Endothelial cell of umbilical vein (primary cell): ENCODE results near the gene PDE8B. TPM values are rescaled to one million over a fixed set of nuclear protein-coding genes. Genes with fewer than 3 reads are reported as not detected.

Experiments used
- BruUV-seq: library from RNA; stranded (reverse); fragments of 400-500 nt; replicated peaks from 2 replicates; lab custom pipeline; 2021; lab: Mats Ljungman, UMichigan
- CTCF ChIA-PET: fragments of 300-600, 350-600 bp; sonication (Branson Sonifier 250); formaldehyde crosslinking; loops from one replicate; lab custom pipeline; 2021; ENCODE audit warnings: antibody characterized with exemption, inconsistent platforms; lab: Charles Lee
- POLR2A ChIA-PET: fragments of 300-600, 350-600 bp; sonication (Branson Sonifier 250); formaldehyde crosslinking; loops from one replicate; lab custom pipeline; 2021; ENCODE audit warnings: antibody characterized with exemption, inconsistent platforms; lab: Charles Lee
- DNase-seq: peaks from one replicate; pipeline ENCODE4 v3.0.0-alpha.2; 2011; ENCODE audit warnings: low read depth, low spot score
- FAIRE-seq: peaks from 2 replicates; lab custom pipeline; 2011; peaks lifted over from hg19 to GRCh38; lab: Jason Lieb, UNC
- H2AFZ ChIP-seq: 2 replicates; pipeline ENCODE4 v1.6.0; 2012; ENCODE audit warnings: low read depth, low read length, control low read depth, inconsistent platforms
- H3K27ac ChIP-seq: 2 replicates; pipeline ENCODE4 v1.5.1; 2011; ENCODE audit warnings: low read depth, mild to moderate bottlenecking, control low read depth, low read length, moderate library complexity; ENCODE audit not compliant: insufficient read depth
- H3K27me3 ChIP-seq, 2 experiments: 2 replicates each; pipeline versions ENCODE4 v1.6.0 to v1.6.1; 2011; ENCODE audit warnings: low read length in 2 of 2, mixed read lengths in 1 of 2; ENCODE audit not compliant: control insufficient read depth in 2 of 2, insufficient read depth in 2 of 2
- H3K36me3 ChIP-seq, 2 experiments: 2 replicates in 1 of 2; 3 replicates in 1 of 2; pipeline ENCODE4 v1.5.1; 2011; ENCODE audit warnings: low read length in 2 of 2, mild to moderate bottlenecking in 1 of 2, moderate library complexity in 1 of 2; ENCODE audit not compliant: control insufficient read depth in 2 of 2, insufficient read depth in 2 of 2; ENCODE audit errors: extremely low read depth in 1 of 2
- H3K4me1 ChIP-seq: 3 replicates; pipeline ENCODE4 v1.5.1; 2011; ENCODE audit warnings: mild to moderate bottlenecking, low read length; ENCODE audit not compliant: control insufficient read depth, insufficient read depth; ENCODE audit errors: extremely low read depth
- H3K4me2 ChIP-seq: 2 replicates; pipeline ENCODE4 v1.6.1; 2011; ENCODE audit warnings: low read length, control low read depth, mixed read lengths; ENCODE audit not compliant: insufficient read depth
- H3K4me3 ChIP-seq, 3 experiments: fragments of 200-600 bp in 1 of 3; sonication (generic), shearing (Covaris generic) in 1 of 3; replicated peaks in 1 of 3; 2 replicates each; pipeline ENCODE4 v1.5.1; 2011 to 2016; ENCODE audit warnings: control low read depth in 3 of 3, low read length in 3 of 3, mild to moderate bottlenecking in 2 of 3, inconsistent platforms in 1 of 3, low read depth in 1 of 3, moderate library complexity in 1 of 3; ENCODE audit not compliant: insufficient read depth in 1 of 3
- H3K79me2 ChIP-seq: 2 replicates; pipeline ENCODE4 v1.6.0; 2012; ENCODE audit warnings: low read length, inconsistent platforms; ENCODE audit not compliant: control insufficient read depth, insufficient read depth
- H3K9ac ChIP-seq: replicated peaks from 2 replicates; pipeline ENCODE3; 2011; ENCODE audit warnings: low read length, control low read depth; ENCODE audit not compliant: insufficient read depth; ENCODE audit errors: extremely low read depth
- H3K9me1 ChIP-seq: replicated peaks from 3 replicates; pipeline ENCODE4 v1.6.0; 2011; ENCODE audit warnings: mild to moderate bottlenecking, low read length; ENCODE audit not compliant: control insufficient read depth, insufficient read depth; ENCODE audit errors: extremely low read depth
- H3K9me3 ChIP-seq: replicated peaks from 2 replicates; pipeline ENCODE4 v1.5.1; 2012; ENCODE audit warnings: low read length, inconsistent platforms; ENCODE audit not compliant: control insufficient read depth, insufficient read depth
- H4K20me1 ChIP-seq: replicated peaks from 2 replicates; pipeline ENCODE3; 2011; ENCODE audit warnings: mild to moderate bottlenecking, low read length; ENCODE audit not compliant: control insufficient read depth, insufficient read depth; ENCODE audit errors: extremely low read depth
- CTCF ChIP-seq, 2 donors: IDR thresholded peaks; 1 replicate in 1 of 2; 2 replicates in 1 of 2; pipeline ENCODE4 v1.5.1; 2011; ENCODE audit warnings: low read length in 2 of 2, mild to moderate bottlenecking in 2 of 2, moderate library complexity in 2 of 2, control low read depth in 1 of 2, inconsistent platforms in 1 of 2, low read depth in 1 of 2; ENCODE audit not compliant: insufficient read depth in 1 of 2; ENCODE audit errors: extremely low read depth in 1 of 2
- EZH2 ChIP-seq: IDR thresholded peaks from 2 replicates; pipeline ENCODE4 v1.6.1; 2012; ENCODE audit warnings: borderline replicate concordance, low read depth, mild to moderate bottlenecking, moderate library complexity, low read length, inconsistent platforms; ENCODE audit not compliant: severe bottlenecking
- FOS ChIP-seq: IDR thresholded peaks from 2 replicates; pipeline ENCODE4 v1.6.1; 2011; ENCODE audit warnings: mild to moderate bottlenecking, low read length, moderate library complexity, borderline replicate concordance; ENCODE audit not compliant: insufficient read depth
- GATA2 ChIP-seq: IDR thresholded peaks from 2 replicates; pipeline ENCODE4 v1.7.0; 2011; ENCODE audit warnings: low read depth, mild to moderate bottlenecking, moderate library complexity, mixed read lengths, low read length; ENCODE audit not compliant: insufficient read length, insufficient read depth
- JUN ChIP-seq: IDR thresholded peaks from 2 replicates; pipeline ENCODE4 v1.6.1; 2011; ENCODE audit warnings: borderline replicate concordance, low read depth; ENCODE audit not compliant: insufficient read length, insufficient read depth
- MAX ChIP-seq: IDR thresholded peaks from 2 replicates; pipeline ENCODE4 v1.6.1; 2011; ENCODE audit not compliant: insufficient read depth, insufficient read length
- MYC ChIP-seq: IDR thresholded peaks from one replicate; pipeline ENCODE4 v1.6.1; 2011; ENCODE audit warnings: mild to moderate bottlenecking, low read depth, low read length
- POLR2A ChIP-seq: IDR thresholded peaks from 2 replicates; pipeline ENCODE4 v1.6.1; 2012; ENCODE audit warnings: low read depth, mild to moderate bottlenecking, control low read depth, low read length
- POLR2AphosphoS5 ChIP-seq: IDR thresholded peaks from 2 replicates; pipeline ENCODE4 v1.6.1; 2012; ENCODE audit warnings: low read depth, mild to moderate bottlenecking, control low read depth, low read length, moderate library complexity; ENCODE audit not compliant: insufficient read depth
- dilution Hi-C: fragments of 300-500 bp; cut with MboI; formaldehyde crosslinking; loops from one replicate; pipeline ENCODE4 v1.15.0; 2019; ENCODE audit warnings: low sequenced_read_pairs; ENCODE audit not compliant: extremely low pct_ligation_motif_present
- intact Hi-C: fragments of 100-400 bp; cut with micrococcal nuclease; formaldehyde crosslinking; loops from one replicate; pipeline ENCODE4 v1.10.0; 2022
- polyA plus RNA-seq, 4 experiments: library from polyadenylated mRNA; depleted of rRNA in 3 of 4; stranded (reverse) in 3 of 4; unstranded in 1 of 4; fragments of >200 nt; gene quantifications; 2 replicates each; pipeline versions ENCODE4 v1.2.1 to v1.2.3, GENCODE V29; 2011 to 2012; ENCODE audit warnings: missing spikeins in 1 of 4
- total RNA-seq: library from RNA; stranded (reverse); gene quantifications from 2 replicates; pipeline ENCODE4 v1.2.3, GENCODE V29; 2021

PDE8B gene
- total and polyA plus RNA-seq, 2 donors (not counting 3 experiments of a cell fraction or from before 2014, with no cell fraction given), result not detected

GRCh38 chr5:77182367-77182766 is 28.1 kb upstream of the PDE8B start:
- no peak overlapping the region for H3K27ac ChIP-seq
- no peaks in the 10 kb centered on the region for H4K20me1 ChIP-seq
- no peak overlapping the region for H2AFZ ChIP-seq
- no peak for DNase-seq
- H3K9me3 ChIP-seq, result no peaks in the 10 kb centered on the region
- H3K4me2 ChIP-seq, result no peak overlapping the region
- H3K9me1 ChIP-seq, result no peaks in the 10 kb centered on the region
- peaks cover 33 to 42% of the 10 kb centered on the region in 2 experiments for H3K27me3 ChIP-seq
- ChIA-PET POLR2A (no interaction called here), CTCF (interaction anchor here (0.7 kb wide), 1 partner anchor 8 kb away, joined by 4 read pairs; no protein-coding TSS in a partner anchor)
- BruUV-seq, result no TSS peak
- dilution Hi-C loops (no loop called here), intact Hi-C loops (no loop called here)
- no peak overlapping the region for H3K4me3 ChIP-seq
- H3K79me2 ChIP-seq, result no peaks in the 10 kb centered on the region
- H3K36me3 ChIP-seq, result no peaks in the 10 kb centered on the region
- H3K4me1 ChIP-seq, result no peaks in the 10 kb centered on the region
- FAIRE-seq, result no peak
- no peak for TF ChIP-seq EZH2
- TF ChIP-seq JUN, result no peak
- no peak for TF ChIP-seq CTCF (IDR thresholded peaks at IDR 0.05; ENCODE audit: extremely low read depth in 1 of 2, insufficient read depth in 1 of 2, low read depth in 1 of 2, low read length in 2 of 2)
- no peak for TF ChIP-seq MAX
- TF ChIP-seq POLR2A, result no peak
- no peak for TF ChIP-seq POLR2AphosphoS5
- no peak for TF ChIP-seq FOS
- TF ChIP-seq GATA2, result no peak
- no peak for TF ChIP-seq MYC
- no peak overlapping the region for H3K9ac ChIP-seq
